H1 (cell line): Measurements from ENCODE around the gene RAI2. TPM values are rescaled to one million over a fixed set of nuclear protein-coding genes. Genes with fewer than 3 reads are reported as not detected.
"Not testable (repeated sequence)": the region's sequence is repeated elsewhere in the genome, so short reads cannot be mapped to it uniquely, and the experiment has no call there.

Experiments
- CTCF ChIA-PET: fragments of 300-600 bp; sonication (Branson Sonifier 250); formaldehyde crosslinking; loops from one replicate; lab custom pipeline; 2021; ENCODE audit not compliant: partially characterized antibody; lab: Charles Lee
- POLR2A ChIA-PET: fragments of 300-600 bp; sonication (Branson Sonifier 250); formaldehyde crosslinking; loops from one replicate; lab custom pipeline; 2021; ENCODE audit warnings: inconsistent platforms; ENCODE audit not compliant: partially characterized antibody; lab: Charles Lee
- DNase-seq, 2 experiments: peaks; one replicate each; pipeline versions ENCODE4 v3.0.0 to v3.0.0-alpha.2; 2010 to 2022; ENCODE audit warnings: low spot score in 2 of 2, low read depth in 1 of 2, mixed read lengths in 1 of 2
- FAIRE-seq: peaks from 2 replicates; lab custom pipeline; 2011; peaks lifted over from hg19 to GRCh38; lab: Jason Lieb, UNC
- H2AFZ ChIP-seq: 2 replicates; pipeline ENCODE4 v1.8.1; 2012; ENCODE audit warnings: low read length, inconsistent platforms
- H2AK5ac ChIP-seq: 2 replicates; pipeline ENCODE4 v1.6.1; 2013; ENCODE audit warnings: low read depth, low read length
- H2BK120ac ChIP-seq: replicated peaks from 2 replicates; pipeline ENCODE3; 2013; ENCODE audit warnings: low read depth, low read length, inconsistent platforms
- H2BK12ac ChIP-seq: 2 replicates; pipeline ENCODE4 v1.6.1; 2013; ENCODE audit warnings: low read depth, low read length
- H2BK15ac ChIP-seq: 2 replicates; pipeline ENCODE4 v1.6.1; 2013; ENCODE audit warnings: low read length
- H2BK20ac ChIP-seq: 2 replicates; pipeline ENCODE4 v1.6.1; 2013; ENCODE audit warnings: low read length
- H2BK5ac ChIP-seq: 2 replicates; pipeline ENCODE4 v1.6.1; 2013; ENCODE audit warnings: low read depth, low read length
- H3K14ac ChIP-seq: 2 replicates; pipeline ENCODE4 v1.6.1; 2013; ENCODE audit warnings: inconsistent platforms; ENCODE audit not compliant: insufficient read length
- H3K18ac ChIP-seq: 2 replicates; pipeline ENCODE4 v1.6.1; 2013; ENCODE audit warnings: low read length; ENCODE audit errors: extremely low read depth
- H3K23ac ChIP-seq: 2 replicates; pipeline ENCODE4 v1.6.1; 2013; ENCODE audit warnings: inconsistent platforms; ENCODE audit not compliant: insufficient read length
- H3K23me2 ChIP-seq: 2 replicates; pipeline ENCODE4 v1.6.1; 2013; ENCODE audit warnings: low read depth, low read length
- H3K27ac ChIP-seq: 2 replicates; pipeline ENCODE4 v1.6.1; 2011; ENCODE audit warnings: low read depth, low read length, inconsistent platforms
- H3K27me3 ChIP-seq, 4 experiments: replicated peaks in 1 of 4; 1 replicate in 1 of 4; 2 replicates in 3 of 4; pipeline versions ENCODE4 v1.6.1 to v1.8.1; 2011 to 2013; ENCODE audit warnings: low read length in 3 of 4, mild to moderate bottlenecking in 3 of 4, inconsistent platforms in 2 of 4, mixed read lengths in 2 of 4, moderate library complexity in 1 of 4; ENCODE audit not compliant: control insufficient read depth in 3 of 4, insufficient read depth in 3 of 4; ENCODE audit errors: extremely low read depth in 1 of 4
- H3K36me3 ChIP-seq, 4 experiments: 2 replicates each; pipeline versions ENCODE4 v1.6.1 to v1.8.1; 2011 to 2013; ENCODE audit warnings: mild to moderate bottlenecking in 4 of 4, low read length in 3 of 4, moderate library complexity in 2 of 4, control low read depth in 1 of 4, inconsistent platforms in 1 of 4; ENCODE audit not compliant: insufficient read depth in 4 of 4, control insufficient read depth in 2 of 4
- H3K4ac ChIP-seq: replicated peaks from 2 replicates; pipeline ENCODE3; 2013; ENCODE audit warnings: low read length, low read depth, mixed read lengths, inconsistent platforms; ENCODE audit not compliant: insufficient read length
- H3K4me1 ChIP-seq, 4 experiments: replicated peaks in 1 of 4; 1 replicate in 1 of 4; 2 replicates in 3 of 4; pipeline versions ENCODE4 v1.6.1 to v1.8.1; 2011 to 2013; ENCODE audit warnings: low read length in 3 of 4, inconsistent platforms in 2 of 4, mixed read lengths in 1 of 4; ENCODE audit not compliant: insufficient read depth in 4 of 4, control insufficient read depth in 3 of 4
- H3K4me2 ChIP-seq, 2 experiments: 2 replicates each; pipeline versions ENCODE4 v1.6.1 to v1.8.1; 2011 to 2013; ENCODE audit warnings: low read depth in 2 of 2, low read length in 2 of 2, control low read depth in 1 of 2, inconsistent platforms in 1 of 2, mild to moderate bottlenecking in 1 of 2; ENCODE audit not compliant: insufficient read depth in 1 of 2
- H3K4me3 ChIP-seq, 4 experiments: fragments of 200-600, 300-600 bp in 1 of 4; sonication (generic), shearing (Covaris generic), sonication (Bioruptor Twin) in 1 of 4; 2 replicates each; pipeline versions ENCODE4 v1.5.1 to v1.8.1; 2011 to 2016; ENCODE audit warnings: low read length in 4 of 4, low read depth in 3 of 4, control low read depth in 2 of 4, inconsistent platforms in 2 of 4, mild to moderate bottlenecking in 2 of 4, mixed read lengths in 1 of 4, moderate library complexity in 1 of 4; ENCODE audit not compliant: insufficient read depth in 2 of 4; ENCODE audit errors: extremely low read depth in 1 of 4
- H3K56ac ChIP-seq: replicated peaks from 2 replicates; pipeline ENCODE3; 2013; ENCODE audit warnings: low read depth, mild to moderate bottlenecking, mixed read lengths, low read length, inconsistent platforms; ENCODE audit not compliant: insufficient read length
- H3K79me1 ChIP-seq: 2 replicates; pipeline ENCODE4 v1.6.1; 2013; ENCODE audit warnings: low read depth, low read length, control low read depth
- H3K79me2 ChIP-seq, 2 experiments: 2 replicates each; pipeline versions ENCODE4 v1.6.1 to v1.8.1; 2012 to 2013; ENCODE audit warnings: low read length in 2 of 2, mild to moderate bottlenecking in 2 of 2, inconsistent platforms in 1 of 2; ENCODE audit not compliant: insufficient read depth in 2 of 2, control insufficient read depth in 1 of 2
- H3K9ac ChIP-seq, 4 experiments: replicated peaks in 1 of 4; 1 replicate in 1 of 4; 2 replicates in 3 of 4; pipeline versions ENCODE4 v1.6.1 to v1.8.1; 2011 to 2013; ENCODE audit warnings: low read depth in 3 of 4, low read length in 3 of 4, control low read depth in 2 of 4, mild to moderate bottlenecking in 2 of 4, moderate library complexity in 2 of 4, inconsistent platforms in 1 of 4; ENCODE audit errors: extremely low read depth in 1 of 4
- H3K9me3 ChIP-seq, 2 experiments: 2 replicates each; pipeline versions ENCODE4 v1.6.1 to v1.8.1; 2012 to 2013; ENCODE audit warnings: mild to moderate bottlenecking in 2 of 2, moderate library complexity in 2 of 2, control low read depth in 1 of 2, inconsistent platforms in 1 of 2, low read depth in 1 of 2, low read length in 1 of 2, mixed read lengths in 1 of 2; ENCODE audit not compliant: insufficient read depth in 2 of 2
- H4K20me1 ChIP-seq, 2 experiments: replicated peaks in 1 of 2; 2 replicates each; pipeline versions ENCODE3 to v1.8.1; 2011 to 2013; ENCODE audit warnings: inconsistent platforms in 2 of 2, low read length in 2 of 2, mild to moderate bottlenecking in 1 of 2; ENCODE audit not compliant: insufficient read depth in 2 of 2, control insufficient read depth in 1 of 2
- H4K5ac ChIP-seq: 2 replicates; pipeline ENCODE4 v1.6.1; 2013; ENCODE audit warnings: low read length, low read depth, mixed read lengths, inconsistent platforms; ENCODE audit not compliant: insufficient read length
- H4K8ac ChIP-seq: 2 replicates; pipeline ENCODE4 v1.8.0; 2013; ENCODE audit warnings: mild to moderate bottlenecking, moderate library complexity, low read length, inconsistent platforms; ENCODE audit not compliant: insufficient read depth; ENCODE audit errors: extremely low read depth
- H4K91ac ChIP-seq: replicated peaks from 2 replicates; pipeline ENCODE3; 2013; ENCODE audit warnings: low read length, mixed read lengths, inconsistent platforms; ENCODE audit not compliant: insufficient read length
- WGBS, 2 experiments: shearing (Covaris generic) in 1 of 2; methylation state at CpG; one replicate each; pipeline versions ENCODE4 v1.1.6 to v1.1.7; 2013 to 2015; ENCODE audit warnings: low lambda C conversion rate in 2 of 2, mixed read lengths in 2 of 2, inconsistent platforms in 1 of 2, low coverage in 1 of 2, missing lambda C conversion rate in 1 of 2; ENCODE audit not compliant: insufficient replicate concordance in 2 of 2, insufficient coverage in 1 of 2, insufficient read length in 1 of 2; ENCODE audit errors: extremely low coverage in 1 of 2, missing lambda C conversion rate in 1 of 2; 5-methylcytosine and 5-hydroxymethylcytosine counted together
- polyA plus RNA-seq, 7 experiments: library from polyadenylated mRNA; depleted of rRNA in 3 of 7; stranded (reverse) in 5 of 7; unstranded in 2 of 7; fragments of >200 nt in 5 of 7; fragments of 200-250 nt in 2 of 7; gene quantifications; 1 replicate in 5 of 7; 2 replicates in 1 of 7; 4 replicates in 1 of 7; pipeline versions ENCODE4 v1.2.1 to v1.2.3, GENCODE V29; 2011 to 2013; ENCODE audit warnings: missing spikeins in 2 of 7, mixed read lengths in 2 of 7
- total RNA-seq: library from RNA; stranded (reverse); fragmentation: NEBNext Ultra II Directional; extraction: Animal tissue kit (Norgen Biotek cat#: 25700); gene quantifications from 2 replicates; pipeline ENCODE4 v1.2.1, GENCODE V29; 2021

RAI2 gene
- total and polyA plus RNA-seq, 2 of the 8 experiments (the other 6 are each of a cell fraction or from before 2014, with no cell fraction given): 0.60 to 2.0 TPM

DNA sequence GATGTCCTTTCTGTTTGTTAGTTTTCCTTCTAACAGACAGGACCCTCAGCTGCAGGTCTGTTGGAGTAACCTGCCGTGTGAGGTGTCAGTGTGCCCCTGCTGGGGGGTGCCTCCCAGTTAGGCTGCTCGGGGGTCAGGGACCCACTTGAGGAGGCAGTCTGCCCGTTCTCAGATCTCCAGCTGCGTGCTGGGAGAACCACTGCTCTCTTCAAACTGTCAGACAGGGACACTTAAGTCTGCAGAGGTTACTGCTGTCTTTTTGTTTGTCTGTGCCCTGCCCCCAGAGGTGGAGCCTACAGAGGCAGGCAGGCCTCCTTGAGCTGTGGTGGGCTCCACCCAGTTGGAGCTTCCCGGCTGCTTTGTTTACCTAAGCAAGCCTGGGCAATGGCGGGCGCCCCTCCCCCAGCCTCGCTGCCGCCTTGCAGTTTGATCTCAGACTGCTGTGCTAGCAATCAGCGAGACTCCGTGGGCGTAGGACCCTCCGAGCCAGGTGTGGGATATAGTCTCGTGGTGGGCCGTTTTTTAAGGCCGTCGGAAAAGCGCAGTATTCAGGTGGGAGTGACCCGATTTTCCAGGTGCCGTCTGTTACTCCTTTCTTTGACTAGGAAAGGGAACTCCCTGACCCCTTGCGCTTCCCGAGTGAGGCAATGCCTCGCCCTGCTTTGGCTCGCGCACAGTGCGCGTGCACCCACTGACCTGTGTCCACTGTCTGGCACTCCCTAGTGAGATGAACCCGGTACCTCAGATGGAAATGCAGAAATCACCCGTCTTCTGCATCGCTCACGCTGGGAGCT, 74.3 kb downstream of the RAI2 start:
- H3K9me3 ChIP-seq, H2AFZ ChIP-seq, H2AK5ac ChIP-seq, H2BK120ac ChIP-seq, H2BK5ac ChIP-seq, FAIRE-seq, H2BK15ac ChIP-seq, H3K79me2 ChIP-seq, H3K23ac ChIP-seq, H3K27me3 ChIP-seq, H2BK12ac ChIP-seq, H4K5ac ChIP-seq, H2BK20ac ChIP-seq, H4K8ac ChIP-seq, H3K4me1 ChIP-seq, H3K27ac ChIP-seq, H3K56ac ChIP-seq, H3K4ac ChIP-seq, H3K9ac ChIP-seq, H3K79me1 ChIP-seq, H4K20me1 ChIP-seq, H4K91ac ChIP-seq, H3K36me3 ChIP-seq, H3K14ac ChIP-seq, H3K18ac ChIP-seq, H3K23me2 ChIP-seq: not testable (repeated sequence)
- 90% methylated on average over 2 of the region's 31 CpGs; no CpG with 5 or more reads in 1 of the 2 experiments for WGBS, 2 experiments
- peak in 1 of 2 experiments; percentile 54 for DNase-seq
- H3K4me2 ChIP-seq: peak overlapping the region in 1 of 2 experiments; percentile 37; a peak in 1 of 4 replicates
- H3K4me3 ChIP-seq: peak overlapping the region in 2 of 4 experiments; percentile 24 to 25; a peak in 1 of 8 replicates
- ChIA-PET CTCF (interaction anchor here (1.1 to 2.4 kb wide), 4 partner anchors 9 to 54 kb away, joined by 3 to 11 read pairs (median 6); no protein-coding TSS in a partner anchor), POLR2A (interaction anchor here (1.0 kb wide), 1 partner anchor 35 kb away, joined by 3 read pairs; no protein-coding TSS in a partner anchor)
